WTC11 (cell line): Measurements from ENCODE around the gene TBXT.

Source experiments
- ATF2 ChIP-seq: sonication (generic); formaldehyde crosslinking; IDR thresholded peaks from 2 replicates; pipeline ENCODE4 v1.8.1; 2022; ENCODE audit warnings: low read depth, missing genetic modification reagents, borderline replicate concordance
- CTCF ChIP-seq: fragments of 200-600 bp; IDR thresholded peaks from 2 replicates; pipeline ENCODE4 v1.8.0; 2022; ENCODE audit warnings: antibody characterized with exemption
- MAX ChIP-seq: sonication (generic); formaldehyde crosslinking; IDR thresholded peaks from 2 replicates; pipeline ENCODE4 v1.8.0; 2022; ENCODE audit warnings: mild to moderate bottlenecking, missing genetic modification reagents
- MXD4 ChIP-seq: fragments of 250-450 bp; sonication (Bioruptor Pico); IDR thresholded peaks from 2 replicates; pipeline ENCODE4 v1.8.0; 2021; ENCODE audit warnings: mild to moderate bottlenecking, moderate library complexity, borderline replicate concordance
- NR1H2 ChIP-seq: sonication (generic); formaldehyde crosslinking; IDR thresholded peaks from 2 replicates; pipeline ENCODE4 v1.9.0; 2021; ENCODE audit warnings: mild to moderate bottlenecking, moderate library complexity, missing genetic modification reagents
- NR2C2 ChIP-seq: sonication (generic); formaldehyde crosslinking; IDR thresholded peaks from 2 replicates; pipeline ENCODE4 v1.8.0; 2022; ENCODE audit warnings: mild to moderate bottlenecking, missing genetic modification reagents
- TCF7 ChIP-seq: sonication (generic); formaldehyde crosslinking; IDR thresholded peaks from 2 replicates; pipeline ENCODE4 v1.8.0; 2022; ENCODE audit warnings: mild to moderate bottlenecking, low read depth, missing genetic modification reagents, moderate library complexity
- TEAD4 ChIP-seq: sonication (generic); formaldehyde crosslinking; IDR thresholded peaks from 2 replicates; pipeline ENCODE4 v1.8.0; 2022; ENCODE audit warnings: mild to moderate bottlenecking, missing genetic modification reagents
- ZBTB43 ChIP-seq: sonication (generic); formaldehyde crosslinking; IDR thresholded peaks from 2 replicates; pipeline ENCODE4 v1.8.1; 2023; ENCODE audit warnings: mild to moderate bottlenecking, missing genetic modification reagents

- no peak for TF ChIP-seq CTCF
- no peak for TF ChIP-seq ZBTB43
- no peak for TF ChIP-seq NR2C2 (CRISPR knock-in tag)
- no peak for TF ChIP-seq MAX (CRISPR knock-in tag)
- TF ChIP-seq TCF7: no peak
- no peak for TF ChIP-seq TEAD4 (CRISPR knock-in tag)
- no peak for TF ChIP-seq MXD4
- no peak for TF ChIP-seq ATF2 (CRISPR knock-in tag)
- TF ChIP-seq NR1H2 (CRISPR knock-in tag): no peak
Observed at GRCh38 chr6:166172546-166172945, 4.9 kb upstream of the TBXT start.
